GM21786 (cell line): Measurements from ENCODE around the gene PLEKHA7.
A peak's percentile ranks its signal among the peaks of the same experiment; 100 is the strongest.

ENCODE experiments used
- ATAC-seq: cut with Tn5 transposase; IDR thresholded peaks from one replicate; pipeline ENCODE4 v1.9.1; 2021; ENCODE audit not compliant: unreplicated experiment

PLEKHA7 gene

DNA sequence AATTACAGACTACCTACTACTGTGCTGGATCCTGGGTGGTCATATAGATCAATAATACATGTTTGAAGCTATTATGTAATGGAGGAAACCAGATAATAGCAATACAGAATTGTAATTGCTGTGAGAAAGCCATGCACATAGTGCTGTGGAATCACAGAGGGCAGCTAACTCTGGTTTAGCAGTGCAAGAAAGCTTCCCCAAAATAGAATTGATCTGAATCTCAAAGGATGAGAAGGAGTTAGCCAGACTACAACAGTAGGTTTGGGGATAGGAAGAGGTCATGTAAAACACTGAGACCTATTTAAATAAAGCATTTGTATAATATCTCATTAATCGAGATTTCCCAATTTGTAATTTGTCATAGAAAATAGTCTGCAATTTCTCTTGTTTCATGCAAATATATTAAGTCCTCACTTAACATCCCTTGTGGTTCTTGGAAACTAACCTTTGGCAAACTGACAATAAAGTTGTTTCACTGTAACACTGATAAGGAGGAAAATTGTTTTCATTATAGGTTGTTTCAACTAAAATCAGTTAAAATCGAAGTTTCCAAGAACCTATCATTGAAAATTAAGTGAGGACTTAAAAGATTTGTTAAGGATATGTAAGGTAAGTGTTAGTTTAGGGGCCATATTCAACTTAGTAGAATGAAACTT, 268.1 kb downstream of the PLEKHA7 start:
- no peak for ATAC-seq

DNA sequence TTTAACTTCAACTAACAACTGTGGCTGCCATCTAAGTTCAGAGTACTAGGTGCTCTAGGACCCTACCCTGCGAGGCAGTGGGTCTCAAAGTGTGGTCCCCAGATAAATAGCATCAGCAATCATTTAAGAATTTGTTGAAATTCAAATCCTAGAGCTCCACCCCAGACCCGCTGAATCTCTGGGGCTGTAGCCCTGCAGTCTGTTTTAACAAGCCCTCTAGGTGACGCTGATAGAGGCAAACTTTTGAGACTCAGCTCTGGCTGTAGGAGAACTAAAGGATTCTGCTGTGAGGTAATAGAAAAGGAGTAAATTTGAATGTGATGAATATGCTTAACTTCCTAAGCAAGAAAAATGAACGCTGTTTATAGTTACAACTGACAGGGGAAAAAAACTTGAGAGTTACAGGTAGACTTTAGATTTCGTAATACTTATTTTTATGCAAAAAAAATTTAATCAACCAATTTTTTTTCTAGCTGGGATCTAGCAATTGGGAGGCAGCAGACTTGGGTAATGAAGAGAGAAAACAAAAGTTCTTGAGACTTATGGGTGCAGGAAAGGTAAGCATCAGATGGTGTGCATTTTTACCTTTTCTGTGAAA, 270.0 kb downstream of the PLEKHA7 start:
- no peak for ATAC-seq

DNA sequence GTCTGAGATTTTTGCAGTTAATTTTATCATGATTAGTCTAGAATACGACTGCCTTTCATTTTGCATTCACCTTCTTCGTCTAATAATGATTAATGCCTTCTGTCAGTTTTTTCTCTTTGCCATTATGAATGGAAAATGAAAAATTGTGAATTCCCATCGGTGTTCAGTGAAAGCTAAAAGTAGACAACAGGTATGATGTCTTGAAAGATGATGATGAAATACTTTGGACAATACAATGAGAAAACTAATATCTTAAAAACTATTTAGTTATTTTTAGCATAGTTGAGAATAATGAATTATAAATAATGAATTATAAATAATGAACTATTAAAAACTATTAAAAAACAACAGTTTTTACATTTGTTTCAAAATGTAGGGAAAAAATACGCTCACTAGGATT, 270.7 kb downstream of the PLEKHA7 start:
- no peak for ATAC-seq

DNA sequence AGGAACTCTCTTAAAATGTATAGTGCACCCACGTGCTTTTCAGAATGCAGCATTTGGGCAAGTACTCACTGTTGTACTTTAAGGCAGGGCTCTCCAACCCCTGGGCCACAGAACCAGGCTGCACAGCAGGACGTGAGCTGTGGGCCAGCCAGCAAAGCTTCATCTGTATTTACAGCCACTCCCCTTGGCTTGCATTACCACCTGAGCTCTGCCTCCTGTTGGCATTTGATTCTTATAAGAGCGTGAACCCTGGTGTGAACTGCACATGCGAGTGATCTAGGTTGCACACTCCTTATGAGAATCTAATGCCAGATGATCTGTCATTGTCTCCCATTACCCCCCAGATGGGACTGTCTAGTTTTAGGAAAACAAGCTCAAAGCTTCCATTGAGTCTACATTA, 272.7 kb downstream of the PLEKHA7 start:
- ATAC-seq: no peak

DNA sequence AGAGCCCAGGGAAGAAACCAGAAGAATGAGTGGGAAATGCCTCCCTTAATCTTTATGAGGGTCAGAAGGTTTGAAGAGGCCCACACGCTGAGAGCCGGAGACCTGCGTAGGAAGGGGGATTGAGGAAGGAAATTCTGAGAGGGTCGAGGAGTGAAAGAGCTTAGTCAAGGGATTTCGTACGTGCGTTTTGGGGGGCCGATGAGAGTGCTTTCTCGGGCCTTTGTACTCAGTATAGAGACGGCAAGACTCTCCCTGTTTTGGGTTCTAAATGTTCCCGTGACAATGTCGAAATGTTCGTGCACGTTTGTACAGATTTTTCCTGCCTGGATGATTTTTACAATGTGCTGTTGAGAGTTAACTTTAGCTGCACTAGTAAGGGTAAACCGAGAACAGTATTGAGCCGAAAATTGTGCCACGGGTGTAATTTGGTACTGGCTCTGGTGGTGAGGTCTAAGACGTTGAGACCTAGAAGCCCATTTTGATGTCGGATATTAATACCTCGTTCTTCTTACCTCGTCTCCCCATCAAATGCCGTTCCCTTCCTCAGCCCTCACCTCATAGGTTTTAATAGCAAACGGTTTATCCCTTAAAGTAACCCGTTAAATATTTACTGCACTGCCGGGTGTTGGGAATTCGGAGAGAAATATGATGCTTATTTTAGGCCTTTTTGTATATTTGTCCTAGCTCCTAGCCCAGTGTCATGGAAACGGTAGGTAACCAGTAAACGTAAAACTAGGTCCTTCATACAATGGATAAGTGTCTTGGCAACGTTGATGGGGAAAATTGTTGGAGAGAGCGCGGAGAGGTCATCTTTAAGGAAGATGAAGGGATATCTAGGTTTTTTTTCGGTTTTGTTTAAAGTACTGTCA, 275.0 kb downstream of the PLEKHA7 start:
- no peak for ATAC-seq

DNA sequence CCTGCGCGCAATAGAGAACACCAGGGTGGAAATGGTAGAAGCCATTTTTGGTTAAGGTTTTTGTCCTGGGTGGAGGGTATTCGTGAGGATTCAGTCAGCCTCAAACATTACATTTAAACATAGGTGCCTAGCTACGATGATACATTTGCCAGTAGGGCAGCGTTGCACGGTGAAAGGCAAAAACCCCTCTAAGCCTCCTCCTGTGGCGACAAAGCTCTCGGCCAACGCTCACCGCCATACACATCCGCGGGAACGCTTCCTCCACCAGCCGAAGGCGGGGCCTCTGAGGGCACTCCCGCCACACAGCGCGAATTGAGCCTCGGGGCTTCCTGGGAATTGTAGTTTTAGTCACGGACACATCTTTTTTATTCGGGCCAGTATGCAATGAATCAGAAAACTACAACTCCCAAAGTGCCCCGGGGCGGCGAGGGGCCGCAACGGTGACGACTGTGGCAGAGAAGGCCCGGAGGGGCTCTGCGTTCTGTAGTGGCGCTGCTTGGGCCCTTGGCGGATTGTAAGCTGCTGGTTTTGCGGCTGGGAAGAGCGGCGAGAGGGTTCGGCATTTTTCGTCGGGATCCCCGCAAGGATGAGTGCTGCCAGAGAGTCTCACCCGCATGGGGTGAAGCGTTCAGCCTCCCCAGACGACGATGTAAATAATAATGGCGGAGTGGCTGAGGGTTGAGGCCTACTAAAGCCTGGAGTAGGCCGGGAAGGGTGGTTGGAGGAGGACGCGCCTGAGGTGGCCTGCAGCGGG, 275.8 kb downstream of the PLEKHA7 start, which contains the start of gene C11orf58:
Gene C11orf58 (plus strand): TSS at position 455 of the 754 bp plus-strand sequence. CDS start 132 bp downstream, at position 587.
- peak; percentile 97 for ATAC-seq

DNA sequence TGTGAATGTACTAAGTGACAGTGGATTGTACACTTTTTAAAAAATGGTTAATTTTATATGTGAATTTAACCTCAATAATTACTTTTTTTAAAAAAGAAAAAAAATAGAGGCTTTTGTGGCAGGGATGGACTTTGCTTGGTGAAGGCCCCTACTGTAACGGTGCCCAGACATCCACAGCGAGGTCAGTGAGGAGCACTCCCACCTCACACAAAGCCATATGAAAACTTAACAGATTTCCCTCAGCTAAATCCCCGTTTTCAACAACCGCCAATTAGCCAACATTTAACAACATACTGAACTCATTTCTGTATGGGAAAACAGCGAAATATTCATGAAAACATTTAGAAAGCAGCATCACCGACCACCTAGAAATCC, 276.4 kb downstream of the PLEKHA7 start:
- peak; percentile 2 for ATAC-seq
